Mesendoderm (in vitro differentiated cells): ENCODE data around the gene SMYD2.

Source experiments
- DNase-seq: peaks from one replicate; pipeline ENCODE4 v3.0.0; 2013
- H2AK5ac ChIP-seq: 2 replicates; pipeline ENCODE4 v1.6.1; 2013; ENCODE audit warnings: low read length, inconsistent platforms
- H2BK120ac ChIP-seq: 2 replicates; pipeline ENCODE4 v1.6.1; 2013; ENCODE audit warnings: low read depth, mild to moderate bottlenecking, low read length, moderate library complexity, mixed read lengths
- H2BK15ac ChIP-seq: replicated peaks from 2 replicates; pipeline ENCODE4 v1.6.1; 2013; ENCODE audit warnings: low read depth, mild to moderate bottlenecking, moderate library complexity
- H2BK5ac ChIP-seq: 2 replicates; pipeline ENCODE4 v1.6.1; 2013; ENCODE audit warnings: low read length, inconsistent platforms
- H3K18ac ChIP-seq: 2 replicates; pipeline ENCODE4 v1.6.1; 2013; ENCODE audit warnings: mild to moderate bottlenecking, low read length, mixed read lengths
- H3K23ac ChIP-seq: one replicate; pipeline ENCODE4 v1.6.1; 2013; ENCODE audit warnings: low read length
- H3K27ac ChIP-seq: 2 replicates; pipeline ENCODE4 v1.5.1; 2013; ENCODE audit warnings: low read depth, mild to moderate bottlenecking, inconsistent platforms, low read length, moderate library complexity
- H3K27me3 ChIP-seq: 2 replicates; pipeline ENCODE4 v1.6.1; 2013; ENCODE audit warnings: low read length, control low read depth, mild to moderate bottlenecking, inconsistent platforms; ENCODE audit not compliant: insufficient read depth, poor library complexity
- H3K36me3 ChIP-seq: 2 replicates; pipeline ENCODE4 v1.6.1; 2013; ENCODE audit warnings: low read length, inconsistent platforms; ENCODE audit not compliant: control insufficient read depth, insufficient read depth
- H3K4ac ChIP-seq: one replicate; pipeline ENCODE4 v1.6.1; 2013; ENCODE audit warnings: low read depth, mild to moderate bottlenecking, low read length, moderate library complexity
- H3K4me1 ChIP-seq: 2 replicates; pipeline ENCODE4 v1.6.1; 2013; ENCODE audit warnings: low read depth, low read length, inconsistent platforms; ENCODE audit not compliant: control insufficient read depth
- H3K4me2 ChIP-seq: 2 replicates; pipeline ENCODE4 v1.6.1; 2013; ENCODE audit warnings: low read length
- H3K4me3 ChIP-seq: 2 replicates; pipeline ENCODE4 v1.5.1; 2013; ENCODE audit warnings: mild to moderate bottlenecking, low read length
- H3K56ac ChIP-seq: one replicate; pipeline ENCODE4 v1.6.1; 2013; ENCODE audit warnings: low read length
- H3K79me1 ChIP-seq: 2 replicates; pipeline ENCODE4 v1.6.1; 2013; ENCODE audit warnings: low read length, inconsistent platforms
- H3K79me2 ChIP-seq: 2 replicates; pipeline ENCODE4 v1.6.1; 2013; ENCODE audit warnings: mild to moderate bottlenecking, low read length; ENCODE audit not compliant: control insufficient read depth, insufficient read depth
- H3K9ac ChIP-seq: 2 replicates; pipeline ENCODE4 v1.6.1; 2013; ENCODE audit warnings: low read length, inconsistent platforms
- H4K5ac ChIP-seq: one replicate; pipeline ENCODE4 v1.6.1; 2013; ENCODE audit warnings: low read length
- H4K8ac ChIP-seq: one replicate; pipeline ENCODE4 v1.6.1; 2013; ENCODE audit warnings: low read depth, mild to moderate bottlenecking, control low read depth, low read length, moderate library complexity
- WGBS: extraction: QIAGEN DNeasy Blood & Tissue Kit; methylation state at CpG from one replicate; pipeline ENCODE4 v1.1.7; 2013; ENCODE audit warnings: low lambda C conversion rate, missing lambda C conversion rate; ENCODE audit not compliant: insufficient coverage; ENCODE audit errors: extremely low coverage; 5-methylcytosine and 5-hydroxymethylcytosine counted together

The SMYD2 gene

GRCh38 chr1:214337511-214337910 lies 56.6 kb downstream of the SMYD2 start:
- Histone ChIP-seq H2AK5ac (no peak overlapping the region), H2BK5ac (no peak overlapping the region), H3K56ac (no peak overlapping the region), H3K27ac (no peak overlapping the region), H4K5ac (no peak overlapping the region), H3K27me3 (no peaks in the 10 kb centered on the region), H3K4me1 (peaks cover 2% of the 10 kb centered on the region), H2BK120ac (no peak overlapping the region), H3K79me1 (no peaks in the 10 kb centered on the region), H2BK15ac (no peak overlapping the region), H3K23ac (no peak overlapping the region), H3K4me2 (no peak overlapping the region), H4K8ac (no peak overlapping the region), H3K4ac (no peak overlapping the region), H3K4me3 (no peak overlapping the region), H3K79me2 (no peaks in the 10 kb centered on the region), H3K9ac (no peak overlapping the region), H3K36me3 (no peaks in the 10 kb centered on the region), H3K18ac (no peak overlapping the region)
- WGBS, result no CpG with 5 or more reads among the region's 6 CpGs
- DNase-seq, result peak; percentile 70

DNA sequence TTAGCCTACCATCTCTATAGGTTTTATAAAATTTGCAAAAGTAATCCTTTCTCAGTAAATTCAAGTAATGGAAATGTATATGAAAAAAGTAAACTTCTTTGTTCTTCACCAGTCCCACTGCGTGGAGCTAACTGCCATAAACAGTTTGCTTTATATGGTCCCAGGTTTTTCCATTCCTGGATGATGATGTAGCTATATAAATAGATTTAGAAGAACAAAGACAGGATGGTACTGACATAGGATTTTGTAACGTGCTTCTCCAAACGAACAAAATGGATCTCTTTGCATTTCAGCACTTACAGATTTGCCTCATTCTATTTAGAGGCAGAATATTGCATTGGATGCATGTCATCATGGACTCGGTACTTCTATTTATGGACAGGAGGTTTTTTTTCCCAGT lies 57.3 kb downstream of the SMYD2 start:
- Histone ChIP-seq H3K36me3 (no peaks in the 10 kb centered on the region), H3K4me3 (no peak overlapping the region), H3K27ac (no peak overlapping the region), H4K5ac (no peak overlapping the region), H3K18ac (no peak overlapping the region), H4K8ac (no peak overlapping the region), H3K79me2 (no peaks in the 10 kb centered on the region), H3K56ac (no peak overlapping the region), H3K79me1 (no peaks in the 10 kb centered on the region), H2BK120ac (no peak overlapping the region), H2BK5ac (no peak overlapping the region), H3K4me2 (no peak overlapping the region), H3K4me1 (peaks cover 2% of the 10 kb centered on the region), H2BK15ac (no peak overlapping the region), H3K27me3 (no peaks in the 10 kb centered on the region), H3K23ac (no peak overlapping the region), H3K4ac (no peak overlapping the region), H2AK5ac (no peak overlapping the region), H3K9ac (no peak overlapping the region)
- no peak for DNase-seq
- WGBS, result no CpG with 5 or more reads among the region's 4 CpGs

DNA sequence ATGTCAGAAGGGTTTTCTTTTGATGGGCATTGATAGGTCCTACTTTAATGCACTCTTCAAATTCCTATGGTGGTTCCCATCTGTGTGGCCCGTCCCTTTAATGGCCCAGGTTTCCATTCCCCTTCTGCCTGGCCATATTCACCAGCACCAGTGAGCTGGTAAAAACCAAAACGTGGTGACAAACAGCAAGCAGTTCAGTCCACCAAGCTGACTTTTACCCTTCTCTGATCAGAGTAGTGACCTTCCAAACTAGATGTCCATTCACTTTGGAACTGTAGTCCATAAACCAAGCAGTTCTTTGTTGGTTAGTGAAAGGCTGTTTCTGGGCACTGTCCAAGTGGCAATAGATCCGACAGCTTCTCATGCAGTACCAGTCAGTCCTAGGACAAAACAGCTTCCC lies 60.5 kb downstream of the SMYD2 start:
- H3K4me3 ChIP-seq, result no peak overlapping the region
- no peaks in the 10 kb centered on the region for H3K27me3 ChIP-seq
- H3K18ac ChIP-seq, result no peak overlapping the region
- H3K27ac ChIP-seq, result no peak overlapping the region
- H2BK120ac ChIP-seq, result no peak overlapping the region
- H4K5ac ChIP-seq, result no peak overlapping the region
- no peak overlapping the region for H3K23ac ChIP-seq
- no peak overlapping the region for H4K8ac ChIP-seq
- DNase-seq, result no peak
- H3K4me1 ChIP-seq, result no peaks in the 10 kb centered on the region
- no peak overlapping the region for H3K9ac ChIP-seq
- H3K4me2 ChIP-seq, result no peak overlapping the region
- no peaks in the 10 kb centered on the region for H3K79me1 ChIP-seq
- H3K56ac ChIP-seq, result no peak overlapping the region
- H2BK15ac ChIP-seq, result no peak overlapping the region
- WGBS, result no CpG with 5 or more reads among the region's 3 CpGs
- no peak overlapping the region for H2AK5ac ChIP-seq
- H3K79me2 ChIP-seq, result no peaks in the 10 kb centered on the region
- H3K4ac ChIP-seq, result no peak overlapping the region
- H3K36me3 ChIP-seq, result no peaks in the 10 kb centered on the region
- no peak overlapping the region for H2BK5ac ChIP-seq

DNA sequence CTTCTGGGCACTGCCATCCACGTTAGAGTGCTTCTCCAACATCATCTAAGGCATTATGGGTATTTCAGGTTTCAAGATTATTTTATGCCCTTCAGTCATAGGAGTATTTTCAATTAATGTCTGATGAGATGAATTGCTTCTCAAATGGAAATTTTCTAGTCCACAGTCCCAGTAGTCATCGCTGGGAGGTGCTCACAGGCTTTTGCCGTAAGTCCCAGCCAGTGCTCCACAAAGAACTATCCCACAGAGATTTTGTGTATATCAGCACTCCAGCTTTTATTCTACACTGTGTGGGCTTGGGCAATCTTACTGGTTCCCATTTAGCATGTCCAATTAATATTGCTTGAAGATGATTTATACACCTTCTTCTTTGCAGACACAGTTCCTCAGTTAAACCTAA lies 61.0 kb downstream of the SMYD2 start:
- H3K56ac ChIP-seq, result no peak overlapping the region
- no peak overlapping the region for H2BK5ac ChIP-seq
- no peak overlapping the region for H4K8ac ChIP-seq
- no peak overlapping the region for H3K27ac ChIP-seq
- H2AK5ac ChIP-seq, result no peak overlapping the region
- no peak overlapping the region for H3K4ac ChIP-seq
- H3K36me3 ChIP-seq, result no peaks in the 10 kb centered on the region
- H3K9ac ChIP-seq, result no peak overlapping the region
- no peak overlapping the region for H3K4me3 ChIP-seq
- no peak overlapping the region for H3K23ac ChIP-seq
- no peaks in the 10 kb centered on the region for H3K79me2 ChIP-seq
- H3K79me1 ChIP-seq, result no peaks in the 10 kb centered on the region
- WGBS, result no CpG with 5 or more reads among the region's 3 CpGs
- no peak overlapping the region for H4K5ac ChIP-seq
- no peak overlapping the region for H3K18ac ChIP-seq
- H2BK120ac ChIP-seq, result no peak overlapping the region
- H3K4me2 ChIP-seq, result no peak overlapping the region
- H2BK15ac ChIP-seq, result no peak overlapping the region
- DNase-seq, result no peak
- no peaks in the 10 kb centered on the region for H3K4me1 ChIP-seq
- no peaks in the 10 kb centered on the region for H3K27me3 ChIP-seq

GRCh38 chr1:214342525-214342924 lies 61.6 kb downstream of the SMYD2 start:
- H4K5ac ChIP-seq, result no peak overlapping the region
- no peaks in the 10 kb centered on the region for H3K27me3 ChIP-seq
- H3K23ac ChIP-seq, result no peak overlapping the region
- H3K18ac ChIP-seq, result no peak overlapping the region
- H3K4me3 ChIP-seq, result no peak overlapping the region
- no peaks in the 10 kb centered on the region for H3K79me1 ChIP-seq
- no peak overlapping the region for H3K27ac ChIP-seq
- DNase-seq, result no peak
- no peaks in the 10 kb centered on the region for H3K4me1 ChIP-seq
- no peak overlapping the region for H3K9ac ChIP-seq
- H2AK5ac ChIP-seq, result no peak overlapping the region
- H2BK15ac ChIP-seq, result no peak overlapping the region
- no peaks in the 10 kb centered on the region for H3K36me3 ChIP-seq
- H3K4me2 ChIP-seq, result no peak overlapping the region
- H3K79me2 ChIP-seq, result no peaks in the 10 kb centered on the region
- no peak overlapping the region for H4K8ac ChIP-seq
- H3K56ac ChIP-seq, result no peak overlapping the region
- H3K4ac ChIP-seq, result no peak overlapping the region
- H2BK5ac ChIP-seq, result no peak overlapping the region
- H2BK120ac ChIP-seq, result no peak overlapping the region

- Histone ChIP-seq H3K4me1 (no peaks in the 10 kb centered on the region), H3K79me2 (no peaks in the 10 kb centered on the region), H4K5ac (no peak overlapping the region), H2BK5ac (no peak overlapping the region), H2BK120ac (no peak overlapping the region), H3K27ac (no peak overlapping the region), H3K18ac (no peak overlapping the region), H3K4ac (no peak overlapping the region), H2AK5ac (no peak overlapping the region), H3K4me2 (no peak overlapping the region), H4K8ac (no peak overlapping the region), H3K56ac (no peak overlapping the region), H3K23ac (no peak overlapping the region), H3K4me3 (no peak overlapping the region), H3K36me3 (peaks cover 3% of the 10 kb centered on the region), H2BK15ac (no peak overlapping the region), H3K9ac (no peak overlapping the region), H3K27me3 (no peaks in the 10 kb centered on the region), H3K79me1 (no peaks in the 10 kb centered on the region)
- peak; percentile 34 for DNase-seq
Measured at GRCh38 chr1:214344897-214345296, 63.9 kb downstream of the SMYD2 start.
